Body of pancreas (tissue), 4 donors: Measurements from ENCODE around the gene NCOA1.

ENCODE experiments used
- CTCF ChIP-seq, 7 experiments: fragments of 450-650 bp in 4 of 7; fragments of 200-600 bp in 3 of 7; sonication (generic) in 3 of 7; IDR thresholded peaks; one replicate each; pipeline ENCODE4 v1.5.1; 2016 to 2019; ENCODE audit warnings: antibody characterized with exemption in 7 of 7
- POLR2A ChIP-seq, 3 donors: fragments of 450-650 bp; IDR thresholded peaks; one replicate each; pipeline ENCODE4 v1.6.1; 2016; ENCODE audit warnings: antibody characterized with exemption in 3 of 3, mild to moderate bottlenecking in 2 of 3

DNA sequence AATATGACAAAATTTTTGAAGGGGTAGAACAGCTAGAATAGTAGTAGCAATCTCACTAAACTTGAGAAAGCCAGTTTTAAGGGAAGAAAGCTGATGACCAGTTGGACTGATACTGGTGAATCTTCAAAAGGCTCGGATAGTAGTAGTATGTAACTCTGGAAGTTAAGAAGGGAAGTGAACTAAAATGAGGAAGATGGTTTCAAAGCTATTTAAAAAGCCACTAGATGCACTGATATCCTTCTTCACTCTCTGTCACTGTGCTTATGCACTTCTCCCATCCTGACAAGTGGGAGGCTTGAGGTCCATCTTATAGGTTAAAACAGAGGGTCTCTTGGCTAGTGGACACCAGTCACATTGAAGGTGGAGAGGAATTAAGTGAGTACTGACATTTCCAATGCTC is 141.1 kb downstream of the NCOA1 start:
- TF ChIP-seq CTCF (IDR thresholded peaks at IDR 0.05) (no peak), POLR2A (IDR thresholded peaks at IDR 0.05) (no peak)
